WERI-Rb-1 (cell line): ENCODE measurements around the gene CCNT2.
"Not testable (repeated sequence)": the region's sequence is repeated elsewhere in the genome, so short reads cannot be mapped to it uniquely, and the experiment has no call there.

Experiments used
- DNase-seq: peaks from one replicate; pipeline ENCODE4 v3.0.0-alpha.2; 2020
- H3K27ac ChIP-seq: fragments of 250-450 bp; sonication (Bioruptor Pico); 2 replicates; pipeline ENCODE4 v1.5.1; 2020; ENCODE audit warnings: mild to moderate bottlenecking, moderate library complexity
- H3K27me3 ChIP-seq: fragments of 250-450 bp; sonication (Bioruptor Pico); 2 replicates; pipeline ENCODE4 v1.5.1; 2021; ENCODE audit warnings: mild to moderate bottlenecking, low read depth, moderate library complexity; ENCODE audit not compliant: insufficient read depth, severe bottlenecking
- H3K36me3 ChIP-seq: fragments of 250-450 bp; sonication (Bioruptor Pico); 2 replicates; pipeline ENCODE4 v1.5.1; 2020; ENCODE audit warnings: mild to moderate bottlenecking, moderate library complexity
- H3K4me3 ChIP-seq: 2 replicates; pipeline ENCODE4 v1.5.1; 2011; ENCODE audit warnings: low read depth, mild to moderate bottlenecking, control low read depth, low read length
- H3K9me3 ChIP-seq: fragments of 250-450 bp; sonication (Bioruptor Pico); 2 replicates; pipeline ENCODE4 v1.5.1; 2021; ENCODE audit warnings: mild to moderate bottlenecking, moderate library complexity; ENCODE audit not compliant: severe bottlenecking
- TF ChIP-seq, protein P1 (sequence below): IDR thresholded peaks from 2 replicates; pipeline ENCODE4 v1.5.1; 2011; ENCODE audit warnings: low read depth, mild to moderate bottlenecking, control low read depth, inconsistent platforms, low read length

CCNT2 gene

DNA sequence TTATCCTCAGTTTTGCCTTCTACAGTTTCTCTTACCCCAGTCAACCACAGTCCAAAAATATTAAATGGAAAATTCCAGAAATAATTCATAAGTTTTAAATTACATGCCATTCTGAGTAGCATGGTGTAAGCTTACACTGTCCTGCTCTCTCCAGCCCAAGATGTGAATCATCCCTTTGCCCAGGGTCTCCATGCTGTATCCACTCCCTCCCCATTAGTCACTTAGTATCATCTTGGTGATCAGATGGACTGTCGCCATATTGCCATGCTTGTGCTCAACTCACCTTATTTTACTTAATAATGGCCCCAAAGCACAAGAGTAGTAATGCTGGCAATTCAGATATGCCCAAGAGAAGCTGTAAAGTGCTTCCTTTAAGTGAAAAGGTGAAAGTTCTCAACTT lies 18.5 kb upstream of the CCNT2 start:
- Histone ChIP-seq H3K36me3 (no peaks in the 10 kb centered on the region), H3K4me3 (no peak overlapping the region), H3K27ac (no peak overlapping the region), H3K27me3 (no peaks in the 10 kb centered on the region), H3K9me3 (no peaks in the 10 kb centered on the region)
- TF ChIP-seq, protein P1, sequence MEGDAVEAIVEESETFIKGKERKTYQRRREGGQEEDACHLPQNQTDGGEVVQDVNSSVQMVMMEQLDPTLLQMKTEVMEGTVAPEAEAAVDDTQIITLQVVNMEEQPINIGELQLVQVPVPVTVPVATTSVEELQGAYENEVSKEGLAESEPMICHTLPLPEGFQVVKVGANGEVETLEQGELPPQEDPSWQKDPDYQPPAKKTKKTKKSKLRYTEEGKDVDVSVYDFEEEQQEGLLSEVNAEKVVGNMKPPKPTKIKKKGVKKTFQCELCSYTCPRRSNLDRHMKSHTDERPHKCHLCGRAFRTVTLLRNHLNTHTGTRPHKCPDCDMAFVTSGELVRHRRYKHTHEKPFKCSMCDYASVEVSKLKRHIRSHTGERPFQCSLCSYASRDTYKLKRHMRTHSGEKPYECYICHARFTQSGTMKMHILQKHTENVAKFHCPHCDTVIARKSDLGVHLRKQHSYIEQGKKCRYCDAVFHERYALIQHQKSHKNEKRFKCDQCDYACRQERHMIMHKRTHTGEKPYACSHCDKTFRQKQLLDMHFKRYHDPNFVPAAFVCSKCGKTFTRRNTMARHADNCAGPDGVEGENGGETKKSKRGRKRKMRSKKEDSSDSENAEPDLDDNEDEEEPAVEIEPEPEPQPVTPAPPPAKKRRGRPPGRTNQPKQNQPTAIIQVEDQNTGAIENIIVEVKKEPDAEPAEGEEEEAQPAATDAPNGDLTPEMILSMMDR, result no peak
- no peak for DNase-seq

DNA sequence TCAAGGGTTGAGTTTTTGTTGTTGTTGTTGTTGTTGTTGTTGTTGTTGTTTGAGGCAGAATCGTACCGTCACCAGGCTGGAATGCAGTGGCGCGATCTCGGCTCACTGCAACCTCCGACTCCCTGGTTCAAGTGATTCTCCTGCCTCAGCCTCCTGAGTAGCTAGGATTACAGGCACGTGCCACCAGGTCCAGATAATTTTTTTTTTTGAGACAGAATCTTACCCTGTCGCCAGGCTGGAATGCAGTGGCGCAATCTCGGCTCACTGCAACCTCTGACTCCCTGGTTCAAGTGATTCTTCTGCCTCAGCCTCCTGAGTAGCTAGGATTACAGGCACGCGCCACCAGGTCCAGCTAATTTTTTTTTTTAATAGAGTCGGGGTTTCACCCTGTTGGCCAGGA lies 14.9 kb upstream of the CCNT2 start:
- not testable (repeated sequence) for H3K4me3 ChIP-seq, H3K9me3 ChIP-seq, H3K27ac ChIP-seq, H3K27me3 ChIP-seq, DNase-seq, H3K36me3 ChIP-seq

DNA sequence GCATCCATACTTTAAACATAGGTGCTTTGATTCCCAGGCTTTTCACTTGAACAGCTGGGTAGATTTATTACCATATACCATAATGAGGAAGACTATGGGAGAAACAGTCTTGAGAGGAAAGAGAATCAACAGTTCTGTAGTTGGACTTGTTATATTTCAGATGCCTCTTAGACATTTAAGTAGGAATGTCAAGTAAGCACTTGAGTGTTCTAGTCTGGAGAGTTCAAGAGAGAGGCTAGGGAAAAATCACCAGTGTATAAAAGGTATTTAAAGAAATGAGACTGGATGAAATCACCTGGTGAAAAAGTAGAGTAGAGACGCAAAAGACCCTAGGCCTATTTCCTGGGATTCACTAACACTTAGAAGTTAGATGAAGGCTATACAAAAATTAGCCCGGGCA lies 13.5 kb upstream of the CCNT2 start:
- TF ChIP-seq, protein P1, result no peak
- DNase-seq, result no peak
- no peaks in the 10 kb centered on the region for H3K27me3 ChIP-seq
- H3K36me3 ChIP-seq, result no peaks in the 10 kb centered on the region
- no peak overlapping the region for H3K27ac ChIP-seq
- no peaks in the 10 kb centered on the region for H3K9me3 ChIP-seq
- H3K4me3 ChIP-seq, result no peak overlapping the region

DNA sequence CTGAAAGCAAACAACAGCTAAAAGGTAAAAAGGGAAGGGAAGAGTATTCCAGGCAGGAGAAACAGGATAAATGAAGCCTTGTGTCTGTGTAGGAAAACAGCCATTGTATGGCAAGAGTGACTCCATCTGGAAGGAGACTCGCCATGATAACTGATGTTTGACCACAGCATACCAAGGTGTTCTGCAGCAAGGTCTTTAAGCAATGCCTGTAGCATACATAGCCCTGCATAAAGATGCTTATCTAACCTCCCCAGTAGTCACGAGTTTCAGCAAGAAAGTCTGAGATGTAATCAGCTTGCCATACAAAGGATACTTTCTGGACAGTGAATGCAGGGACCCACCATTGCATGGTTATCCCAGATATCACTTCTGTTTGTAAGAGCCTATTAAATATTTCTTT lies 11.9 kb upstream of the CCNT2 start:
- H3K27me3 ChIP-seq, result no peaks in the 10 kb centered on the region
- no peak for DNase-seq
- no peak overlapping the region for H3K4me3 ChIP-seq
- H3K36me3 ChIP-seq, result no peaks in the 10 kb centered on the region
- no peaks in the 10 kb centered on the region for H3K9me3 ChIP-seq
- TF ChIP-seq, protein P1, result no peak
- H3K27ac ChIP-seq, result no peak overlapping the region

DNA sequence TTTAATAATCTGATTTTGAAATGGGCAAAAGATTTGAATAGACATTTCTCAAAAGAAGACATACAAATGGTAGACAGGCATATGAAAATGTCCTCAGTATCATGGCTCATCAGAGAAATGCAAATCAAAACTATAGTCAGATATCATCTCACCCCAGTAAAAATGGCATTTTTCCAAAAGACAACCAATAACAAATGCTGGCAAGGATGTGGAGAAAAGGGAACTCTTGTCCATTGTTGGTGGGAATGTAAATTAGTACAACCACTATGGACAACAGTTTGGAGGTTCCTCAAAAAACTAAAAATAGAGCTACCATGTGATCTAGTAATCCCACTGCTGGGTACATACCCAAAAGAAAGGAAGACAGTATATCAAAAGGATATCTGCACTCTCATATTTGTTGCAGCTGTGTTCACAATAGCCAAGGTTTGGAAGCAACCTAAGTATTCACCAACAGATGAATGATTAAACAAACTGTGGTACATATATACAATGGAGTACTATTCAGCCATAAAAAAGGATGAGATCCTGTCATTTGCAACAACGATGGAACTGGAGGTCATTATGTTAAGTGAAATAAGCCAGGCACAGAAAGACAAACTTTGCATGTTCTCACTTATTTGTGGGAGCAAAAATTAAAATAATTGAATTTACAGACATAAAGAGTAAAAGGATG lies 11.0 kb upstream of the CCNT2 start:
- not testable (repeated sequence) for H3K9me3 ChIP-seq, H3K27ac ChIP-seq, H3K36me3 ChIP-seq, DNase-seq, H3K4me3 ChIP-seq, H3K27me3 ChIP-seq

DNA sequence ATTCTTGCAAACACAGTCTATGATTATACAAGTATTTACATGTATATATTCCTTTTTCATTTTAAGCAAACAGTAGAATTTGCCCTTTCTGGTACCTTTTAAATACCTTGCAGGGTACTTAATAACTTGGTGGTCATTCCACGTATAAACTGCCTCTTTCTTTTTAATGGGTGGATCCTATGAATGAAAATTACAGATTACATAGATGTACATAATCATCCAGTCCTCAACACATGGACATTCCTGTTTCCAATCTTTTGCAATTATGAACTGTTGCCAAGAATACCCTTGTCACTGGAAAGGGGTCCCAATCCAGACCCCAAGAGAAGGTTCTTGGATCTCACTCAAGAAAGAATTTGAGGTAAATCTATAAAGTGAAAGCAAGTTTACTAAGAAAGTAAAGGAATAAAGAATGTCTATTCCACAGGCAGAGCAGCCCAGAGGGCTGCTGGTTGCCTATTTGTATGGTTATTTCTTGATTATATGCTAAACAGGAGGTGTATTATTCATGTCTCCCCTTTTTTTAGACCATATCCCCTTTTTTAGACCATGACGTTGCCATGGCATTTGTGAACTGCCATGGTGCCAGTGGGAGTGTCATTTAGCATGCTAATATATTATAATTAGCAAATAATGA lies 7.7 kb upstream of the CCNT2 start:
- DNase-seq, result no peak
- Histone ChIP-seq H3K9me3 (no peaks in the 10 kb centered on the region), H3K27me3 (no peaks in the 10 kb centered on the region), H3K4me3 (no peak overlapping the region), H3K27ac (no peak overlapping the region), H3K36me3 (no peaks in the 10 kb centered on the region)
- TF ChIP-seq, protein P1, result no peak

DNA sequence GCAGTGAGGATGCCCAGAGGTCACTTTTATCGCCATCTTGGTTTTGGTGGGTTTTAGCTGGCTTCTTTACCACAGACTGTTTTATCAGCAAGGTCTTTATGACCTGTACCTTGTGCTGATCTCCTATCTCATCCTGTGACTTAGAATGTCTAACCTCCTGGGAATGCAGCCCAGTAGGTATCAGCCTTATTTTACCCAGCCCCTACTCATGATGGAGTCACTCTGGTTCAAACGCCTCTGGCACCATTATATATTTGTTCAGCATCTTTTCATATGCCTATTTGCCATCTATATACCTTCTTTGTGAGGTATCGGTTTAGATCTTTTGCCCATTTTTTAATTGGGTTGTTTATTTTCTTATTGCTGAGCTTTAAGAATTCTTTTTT lies 7.2 kb upstream of the CCNT2 start:
- DNase-seq, result no peak
- no peak overlapping the region for H3K4me3 ChIP-seq
- H3K36me3 ChIP-seq, result no peaks in the 10 kb centered on the region
- TF ChIP-seq, protein P1, result no peak
- no peaks in the 10 kb centered on the region for H3K9me3 ChIP-seq
- no peak overlapping the region for H3K27ac ChIP-seq
- H3K27me3 ChIP-seq, result no peaks in the 10 kb centered on the region
